ENCODE measurements around the gene SLC2A4RG. TPM values are rescaled to one million over a fixed set of nuclear protein-coding genes. Genes with fewer than 3 reads are reported as not detected.

The SLC2A4RG gene
- total and polyA plus RNA-seq, 2 of the 13 experiments (the other 11 are each of a cell fraction or from before 2014, with no cell fraction given): 91.4 to 95.9 TPM

DNA sequence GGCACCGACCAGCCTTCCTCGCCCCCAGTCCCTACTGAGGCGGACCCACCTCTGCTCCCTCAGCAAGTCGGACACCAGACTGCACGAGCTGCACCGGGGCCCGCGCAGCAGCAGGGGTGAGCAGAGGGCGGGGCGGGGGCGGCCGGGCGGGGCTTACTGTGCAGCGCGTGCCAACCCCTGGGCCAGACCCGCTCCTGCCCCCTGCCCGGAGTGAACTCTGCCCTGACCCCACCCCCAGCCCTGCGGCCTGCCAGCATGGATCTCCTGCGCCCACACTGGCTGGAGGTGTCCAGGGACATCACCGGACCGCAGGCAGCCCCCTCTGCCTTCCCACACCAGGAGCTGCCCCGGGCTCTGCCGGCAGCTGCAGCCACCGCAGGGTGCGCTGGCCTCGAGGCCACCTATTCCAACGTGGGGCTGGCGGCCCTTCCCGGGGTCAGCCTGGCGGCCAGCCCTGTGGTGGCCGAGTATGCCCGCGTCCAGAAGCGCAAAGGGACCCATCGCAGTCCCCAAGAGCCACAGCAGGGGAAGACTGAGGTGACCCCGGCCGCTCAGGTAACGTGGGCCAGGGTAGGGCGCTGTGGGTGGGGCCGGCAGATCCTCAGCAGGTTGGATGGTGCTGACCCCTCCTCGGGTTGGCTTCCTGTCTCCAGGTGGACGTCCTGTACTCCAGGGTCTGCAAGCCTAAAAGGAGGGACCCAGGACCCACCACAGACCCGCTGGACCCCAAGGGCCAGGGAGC is 1.5 kb upstream of the SLC2A4RG start (continued):
- TF ChIP-seq, protein P1, sequence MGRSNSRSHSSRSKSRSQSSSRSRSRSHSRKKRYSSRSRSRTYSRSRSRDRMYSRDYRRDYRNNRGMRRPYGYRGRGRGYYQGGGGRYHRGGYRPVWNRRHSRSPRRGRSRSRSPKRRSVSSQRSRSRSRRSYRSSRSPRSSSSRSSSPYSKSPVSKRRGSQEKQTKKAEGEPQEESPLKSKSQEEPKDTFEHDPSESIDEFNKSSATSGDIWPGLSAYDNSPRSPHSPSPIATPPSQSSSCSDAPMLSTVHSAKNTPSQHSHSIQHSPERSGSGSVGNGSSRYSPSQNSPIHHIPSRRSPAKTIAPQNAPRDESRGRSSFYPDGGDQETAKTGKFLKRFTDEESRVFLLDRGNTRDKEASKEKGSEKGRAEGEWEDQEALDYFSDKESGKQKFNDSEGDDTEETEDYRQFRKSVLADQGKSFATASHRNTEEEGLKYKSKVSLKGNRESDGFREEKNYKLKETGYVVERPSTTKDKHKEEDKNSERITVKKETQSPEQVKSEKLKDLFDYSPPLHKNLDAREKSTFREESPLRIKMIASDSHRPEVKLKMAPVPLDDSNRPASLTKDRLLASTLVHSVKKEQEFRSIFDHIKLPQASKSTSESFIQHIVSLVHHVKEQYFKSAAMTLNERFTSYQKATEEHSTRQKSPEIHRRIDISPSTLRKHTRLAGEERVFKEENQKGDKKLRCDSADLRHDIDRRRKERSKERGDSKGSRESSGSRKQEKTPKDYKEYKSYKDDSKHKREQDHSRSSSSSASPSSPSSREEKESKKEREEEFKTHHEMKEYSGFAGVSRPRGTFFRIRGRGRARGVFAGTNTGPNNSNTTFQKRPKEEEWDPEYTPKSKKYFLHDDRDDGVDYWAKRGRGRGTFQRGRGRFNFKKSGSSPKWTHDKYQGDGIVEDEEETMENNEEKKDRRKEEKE (IDR thresholded peaks at IDR 0.05): no peak
- TF ChIP-seq MEIS1 (CRISPR knock-in tag; IDR thresholded peaks at IDR 0.05; ENCODE audit: borderline replicate concordance) (peak; percentile 74), ZNF674 (CRISPR knock-in tag; IDR thresholded peaks at IDR 0.05; ENCODE audit: low read depth) (peak; percentile 99), SMC3 (IDR thresholded peaks at IDR 0.05; ENCODE audit: low read length) (no peak; the same call in 1 of the 2 replicates), HHEX (CRISPR knock-in tag; IDR thresholded peaks at IDR 0.05) (peak; percentile 11; the same call in 1 of the 2 replicates), ZSCAN21 (CRISPR knock-in tag; IDR thresholded peaks at IDR 0.05; ENCODE audit: borderline replicate concordance) (peak; percentile 91), ATRX (CRISPR knock-in tag; IDR thresholded peaks at IDR 0.05; ENCODE audit: borderline replicate concordance) (no peak), ZNF572 (CRISPR knock-in tag; IDR thresholded peaks at IDR 0.05) (no peak; the same call in none of the 2 replicates), ZNF121 (CRISPR knock-in tag; IDR thresholded peaks at IDR 0.05) (no peak; the same call in 1 of the 2 replicates), ETV5 (CRISPR knock-in tag; IDR thresholded peaks at IDR 0.05; ENCODE audit: borderline replicate concordance) (peak; percentile 15; the same call in 1 of the 2 replicates), TCF7L2 (IDR thresholded peaks at IDR 0.05; ENCODE audit: low read depth, low read length) (no peak), ZNF614 (CRISPR knock-in tag; IDR thresholded peaks at IDR 0.05; ENCODE audit: borderline replicate concordance) (peak; percentile 82; the same call in 1 of the 2 replicates), TCF12 (IDR thresholded peaks at IDR 0.05) (no peak), TCF12 (CRISPR knock-in tag; IDR thresholded peaks at IDR 0.05) (peak; percentile 80; the same call in 1 of the 2 replicates), KDM5B (CRISPR knock-in tag; IDR thresholded peaks at IDR 0.05; ENCODE audit: borderline replicate concordance) (peak; percentile 95), RBFOX2 (IDR thresholded peaks at IDR 0.05; ENCODE audit: low read depth, low read length) (peak; percentile 90), ZNF672 (CRISPR knock-in tag; IDR thresholded peaks at IDR 0.05) (peak; percentile 95)
- TF ChIP-seq, protein P2, sequence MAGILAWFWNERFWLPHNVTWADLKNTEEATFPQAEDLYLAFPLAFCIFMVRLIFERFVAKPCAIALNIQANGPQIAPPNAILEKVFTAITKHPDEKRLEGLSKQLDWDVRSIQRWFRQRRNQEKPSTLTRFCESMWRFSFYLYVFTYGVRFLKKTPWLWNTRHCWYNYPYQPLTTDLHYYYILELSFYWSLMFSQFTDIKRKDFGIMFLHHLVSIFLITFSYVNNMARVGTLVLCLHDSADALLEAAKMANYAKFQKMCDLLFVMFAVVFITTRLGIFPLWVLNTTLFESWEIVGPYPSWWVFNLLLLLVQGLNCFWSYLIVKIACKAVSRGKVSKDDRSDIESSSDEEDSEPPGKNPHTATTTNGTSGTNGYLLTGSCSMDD (CRISPR knock-in tag; IDR thresholded peaks at IDR 0.05): peak; percentile 86; the same call in 1 of the 2 replicates
- TF ChIP-seq, protein P3, sequence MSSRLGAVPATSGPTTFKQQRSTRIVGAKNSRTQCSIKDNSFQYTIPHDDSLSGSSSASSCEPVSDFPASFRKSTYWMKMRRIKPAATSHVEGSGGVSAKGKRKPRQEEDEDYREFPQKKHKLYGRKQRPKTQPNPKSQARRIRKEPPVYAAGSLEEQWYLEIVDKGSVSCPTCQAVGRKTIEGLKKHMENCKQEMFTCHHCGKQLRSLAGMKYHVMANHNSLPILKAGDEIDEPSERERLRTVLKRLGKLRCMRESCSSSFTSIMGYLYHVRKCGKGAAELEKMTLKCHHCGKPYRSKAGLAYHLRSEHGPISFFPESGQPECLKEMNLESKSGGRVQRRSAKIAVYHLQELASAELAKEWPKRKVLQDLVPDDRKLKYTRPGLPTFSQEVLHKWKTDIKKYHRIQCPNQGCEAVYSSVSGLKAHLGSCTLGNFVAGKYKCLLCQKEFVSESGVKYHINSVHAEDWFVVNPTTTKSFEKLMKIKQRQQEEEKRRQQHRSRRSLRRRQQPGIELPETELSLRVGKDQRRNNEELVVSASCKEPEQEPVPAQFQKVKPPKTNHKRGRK (CRISPR knock-in tag; IDR thresholded peaks at IDR 0.05): peak; percentile 77; the same call in 1 of the 2 replicates
- TF ChIP-seq, protein P4, sequence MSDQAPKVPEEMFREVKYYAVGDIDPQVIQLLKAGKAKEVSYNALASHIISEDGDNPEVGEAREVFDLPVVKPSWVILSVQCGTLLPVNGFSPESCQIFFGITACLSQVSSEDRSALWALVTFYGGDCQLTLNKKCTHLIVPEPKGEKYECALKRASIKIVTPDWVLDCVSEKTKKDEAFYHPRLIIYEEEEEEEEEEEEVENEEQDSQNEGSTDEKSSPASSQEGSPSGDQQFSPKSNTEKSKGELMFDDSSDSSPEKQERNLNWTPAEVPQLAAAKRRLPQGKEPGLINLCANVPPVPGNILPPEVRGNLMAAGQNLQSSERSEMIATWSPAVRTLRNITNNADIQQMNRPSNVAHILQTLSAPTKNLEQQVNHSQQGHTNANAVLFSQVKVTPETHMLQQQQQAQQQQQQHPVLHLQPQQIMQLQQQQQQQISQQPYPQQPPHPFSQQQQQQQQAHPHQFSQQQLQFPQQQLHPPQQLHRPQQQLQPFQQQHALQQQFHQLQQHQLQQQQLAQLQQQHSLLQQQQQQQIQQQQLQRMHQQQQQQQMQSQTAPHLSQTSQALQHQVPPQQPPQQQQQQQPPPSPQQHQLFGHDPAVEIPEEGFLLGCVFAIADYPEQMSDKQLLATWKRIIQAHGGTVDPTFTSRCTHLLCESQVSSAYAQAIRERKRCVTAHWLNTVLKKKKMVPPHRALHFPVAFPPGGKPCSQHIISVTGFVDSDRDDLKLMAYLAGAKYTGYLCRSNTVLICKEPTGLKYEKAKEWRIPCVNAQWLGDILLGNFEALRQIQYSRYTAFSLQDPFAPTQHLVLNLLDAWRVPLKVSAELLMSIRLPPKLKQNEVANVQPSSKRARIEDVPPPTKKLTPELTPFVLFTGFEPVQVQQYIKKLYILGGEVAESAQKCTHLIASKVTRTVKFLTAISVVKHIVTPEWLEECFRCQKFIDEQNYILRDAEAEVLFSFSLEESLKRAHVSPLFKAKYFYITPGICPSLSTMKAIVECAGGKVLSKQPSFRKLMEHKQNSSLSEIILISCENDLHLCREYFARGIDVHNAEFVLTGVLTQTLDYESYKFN (CRISPR knock-in tag; conservative IDR thresholded peaks at IDR 0.05): peak; percentile 75

Measured in HepG2 (cell line).